Endothelial cell of umbilical vein (primary cell): ENCODE results near the gene CDC14B. TPM values are rescaled to one million over a fixed set of nuclear protein-coding genes. Genes with fewer than 3 reads are reported as not detected.

Experiments
- BruUV-seq: library from RNA; stranded (reverse); fragments of 400-500 nt; replicated peaks from 2 replicates; lab custom pipeline; 2021; lab: Mats Ljungman, UMichigan
- CTCF ChIA-PET: fragments of 300-600, 350-600 bp; sonication (Branson Sonifier 250); formaldehyde crosslinking; loops from one replicate; lab custom pipeline; 2021; ENCODE audit warnings: antibody characterized with exemption, inconsistent platforms; lab: Charles Lee
- POLR2A ChIA-PET: fragments of 300-600, 350-600 bp; sonication (Branson Sonifier 250); formaldehyde crosslinking; loops from one replicate; lab custom pipeline; 2021; ENCODE audit warnings: antibody characterized with exemption, inconsistent platforms; lab: Charles Lee
- DNase-seq: peaks from one replicate; pipeline ENCODE4 v3.0.0-alpha.2; 2011; ENCODE audit warnings: low read depth, low spot score
- FAIRE-seq: peaks from 2 replicates; lab custom pipeline; 2011; peaks lifted over from hg19 to GRCh38; lab: Jason Lieb, UNC
- H2AFZ ChIP-seq: 2 replicates; pipeline ENCODE4 v1.6.0; 2012; ENCODE audit warnings: low read depth, low read length, control low read depth, inconsistent platforms
- H3K27ac ChIP-seq: 2 replicates; pipeline ENCODE4 v1.5.1; 2011; ENCODE audit warnings: low read depth, mild to moderate bottlenecking, control low read depth, low read length, moderate library complexity; ENCODE audit not compliant: insufficient read depth
- H3K27me3 ChIP-seq, 2 experiments: 2 replicates each; pipeline versions ENCODE4 v1.6.0 to v1.6.1; 2011; ENCODE audit warnings: low read length in 2 of 2, mixed read lengths in 1 of 2; ENCODE audit not compliant: control insufficient read depth in 2 of 2, insufficient read depth in 2 of 2
- H3K36me3 ChIP-seq, 2 experiments: 2 replicates in 1 of 2; 3 replicates in 1 of 2; pipeline ENCODE4 v1.5.1; 2011; ENCODE audit warnings: low read length in 2 of 2, mild to moderate bottlenecking in 1 of 2, moderate library complexity in 1 of 2; ENCODE audit not compliant: control insufficient read depth in 2 of 2, insufficient read depth in 2 of 2; ENCODE audit errors: extremely low read depth in 1 of 2
- H3K4me1 ChIP-seq: 3 replicates; pipeline ENCODE4 v1.5.1; 2011; ENCODE audit warnings: mild to moderate bottlenecking, low read length; ENCODE audit not compliant: control insufficient read depth, insufficient read depth; ENCODE audit errors: extremely low read depth
- H3K4me2 ChIP-seq: 2 replicates; pipeline ENCODE4 v1.6.1; 2011; ENCODE audit warnings: low read length, control low read depth, mixed read lengths; ENCODE audit not compliant: insufficient read depth
- H3K4me3 ChIP-seq, 3 experiments: fragments of 200-600 bp in 1 of 3; sonication (generic), shearing (Covaris generic) in 1 of 3; replicated peaks in 1 of 3; 2 replicates each; pipeline ENCODE4 v1.5.1; 2011 to 2016; ENCODE audit warnings: control low read depth in 3 of 3, low read length in 3 of 3, mild to moderate bottlenecking in 2 of 3, inconsistent platforms in 1 of 3, low read depth in 1 of 3, moderate library complexity in 1 of 3; ENCODE audit not compliant: insufficient read depth in 1 of 3
- H3K79me2 ChIP-seq: 2 replicates; pipeline ENCODE4 v1.6.0; 2012; ENCODE audit warnings: low read length, inconsistent platforms; ENCODE audit not compliant: control insufficient read depth, insufficient read depth
- H3K9ac ChIP-seq: replicated peaks from 2 replicates; pipeline ENCODE3; 2011; ENCODE audit warnings: low read length, control low read depth; ENCODE audit not compliant: insufficient read depth; ENCODE audit errors: extremely low read depth
- H3K9me1 ChIP-seq: replicated peaks from 3 replicates; pipeline ENCODE4 v1.6.0; 2011; ENCODE audit warnings: mild to moderate bottlenecking, low read length; ENCODE audit not compliant: control insufficient read depth, insufficient read depth; ENCODE audit errors: extremely low read depth
- H3K9me3 ChIP-seq: replicated peaks from 2 replicates; pipeline ENCODE4 v1.5.1; 2012; ENCODE audit warnings: low read length, inconsistent platforms; ENCODE audit not compliant: control insufficient read depth, insufficient read depth
- H4K20me1 ChIP-seq: replicated peaks from 2 replicates; pipeline ENCODE3; 2011; ENCODE audit warnings: mild to moderate bottlenecking, low read length; ENCODE audit not compliant: control insufficient read depth, insufficient read depth; ENCODE audit errors: extremely low read depth
- EZH2 ChIP-seq: IDR thresholded peaks from 2 replicates; pipeline ENCODE4 v1.6.1; 2012; ENCODE audit warnings: borderline replicate concordance, low read depth, mild to moderate bottlenecking, moderate library complexity, low read length, inconsistent platforms; ENCODE audit not compliant: severe bottlenecking
- FOS ChIP-seq: IDR thresholded peaks from 2 replicates; pipeline ENCODE4 v1.6.1; 2011; ENCODE audit warnings: mild to moderate bottlenecking, low read length, moderate library complexity, borderline replicate concordance; ENCODE audit not compliant: insufficient read depth
- GATA2 ChIP-seq: IDR thresholded peaks from 2 replicates; pipeline ENCODE4 v1.7.0; 2011; ENCODE audit warnings: low read depth, mild to moderate bottlenecking, moderate library complexity, mixed read lengths, low read length; ENCODE audit not compliant: insufficient read length, insufficient read depth
- JUN ChIP-seq: IDR thresholded peaks from 2 replicates; pipeline ENCODE4 v1.6.1; 2011; ENCODE audit warnings: borderline replicate concordance, low read depth; ENCODE audit not compliant: insufficient read length, insufficient read depth
- MYC ChIP-seq: IDR thresholded peaks from one replicate; pipeline ENCODE4 v1.6.1; 2011; ENCODE audit warnings: mild to moderate bottlenecking, low read depth, low read length
- POLR2A ChIP-seq: IDR thresholded peaks from 2 replicates; pipeline ENCODE4 v1.6.1; 2012; ENCODE audit warnings: low read depth, mild to moderate bottlenecking, control low read depth, low read length
- POLR2AphosphoS5 ChIP-seq: IDR thresholded peaks from 2 replicates; pipeline ENCODE4 v1.6.1; 2012; ENCODE audit warnings: low read depth, mild to moderate bottlenecking, control low read depth, low read length, moderate library complexity; ENCODE audit not compliant: insufficient read depth
- dilution Hi-C: fragments of 300-500 bp; cut with MboI; formaldehyde crosslinking; loops from one replicate; pipeline ENCODE4 v1.15.0; 2019; ENCODE audit warnings: low sequenced_read_pairs; ENCODE audit not compliant: extremely low pct_ligation_motif_present
- intact Hi-C: fragments of 100-400 bp; cut with micrococcal nuclease; formaldehyde crosslinking; loops from one replicate; pipeline ENCODE4 v1.10.0; 2022
- polyA plus RNA-seq, 4 experiments: library from polyadenylated mRNA; depleted of rRNA in 3 of 4; stranded (reverse) in 3 of 4; unstranded in 1 of 4; fragments of >200 nt; gene quantifications; 2 replicates each; pipeline versions ENCODE4 v1.2.1 to v1.2.3, GENCODE V29; 2011 to 2012; ENCODE audit warnings: missing spikeins in 1 of 4
- total RNA-seq: library from RNA; stranded (reverse); gene quantifications from 2 replicates; pipeline ENCODE4 v1.2.3, GENCODE V29; 2021
- TF ChIP-seq, protein P1 (sequence below), 2 donors: IDR thresholded peaks; 1 replicate in 1 of 2; 2 replicates in 1 of 2; pipeline ENCODE4 v1.5.1; 2011; ENCODE audit warnings: low read length in 2 of 2, mild to moderate bottlenecking in 2 of 2, moderate library complexity in 2 of 2, control low read depth in 1 of 2, inconsistent platforms in 1 of 2, low read depth in 1 of 2; ENCODE audit not compliant: insufficient read depth in 1 of 2; ENCODE audit errors: extremely low read depth in 1 of 2
- TF ChIP-seq, protein P2 (sequence below): IDR thresholded peaks from 2 replicates; pipeline ENCODE4 v1.6.1; 2011; ENCODE audit not compliant: insufficient read depth, insufficient read length

The CDC14B gene
- total and polyA plus RNA-seq, 2 donors (not counting 3 experiments of a cell fraction or from before 2014, with no cell fraction given) = 0.39 to 0.93 TPM

DNA sequence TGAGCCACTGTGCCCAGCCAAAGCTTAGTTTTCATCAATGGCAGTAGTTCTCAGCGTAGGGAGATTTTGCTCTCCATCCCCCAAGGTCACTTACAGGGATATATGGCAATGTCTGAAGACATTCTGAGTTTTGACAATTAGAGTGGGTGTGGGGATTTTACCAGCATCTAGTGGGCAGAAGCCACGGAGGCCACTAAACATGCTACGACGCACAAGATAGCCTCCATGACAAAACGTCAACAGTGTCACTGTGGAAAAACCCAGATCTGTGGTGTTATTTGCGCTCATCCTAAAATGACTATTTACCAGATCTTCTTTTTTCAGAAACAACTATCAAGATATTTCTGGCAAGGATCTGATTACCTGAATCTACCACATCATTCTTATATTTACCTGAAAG is 68.2 kb downstream of the CDC14B start:
- intact Hi-C loops = no loop called here
- dilution Hi-C loops = no loop called here

More for the DNA sequence above, 68.2 kb downstream of the CDC14B start:
- no peak overlapping the region for H3K27ac ChIP-seq
- H4K20me1 ChIP-seq = no peaks in the 10 kb centered on the region
- no peaks in the 10 kb centered on the region for H3K9me1 ChIP-seq
- H3K9me3 ChIP-seq = no peaks in the 10 kb centered on the region
- CTCF ChIA-PET = no interaction called here
- no peaks in the 10 kb centered on the region for H3K4me1 ChIP-seq
- H3K79me2 ChIP-seq = no peaks in the 10 kb centered on the region
- POLR2A ChIA-PET = no interaction called here
- no peak overlapping the region for H2AFZ ChIP-seq
- peaks cover 0 to 3% of the 10 kb centered on the region in 2 experiments for H3K27me3 ChIP-seq
- no peaks in the 10 kb centered on the region for H3K36me3 ChIP-seq
- no peak for DNase-seq
- no TSS peak for BruUV-seq
- TF ChIP-seq POLR2AphosphoS5 (no peak), MYC (no peak), JUN (no peak), EZH2 (no peak), POLR2A (no peak), FOS (no peak), GATA2 (no peak)
- TF ChIP-seq, protein P1, sequence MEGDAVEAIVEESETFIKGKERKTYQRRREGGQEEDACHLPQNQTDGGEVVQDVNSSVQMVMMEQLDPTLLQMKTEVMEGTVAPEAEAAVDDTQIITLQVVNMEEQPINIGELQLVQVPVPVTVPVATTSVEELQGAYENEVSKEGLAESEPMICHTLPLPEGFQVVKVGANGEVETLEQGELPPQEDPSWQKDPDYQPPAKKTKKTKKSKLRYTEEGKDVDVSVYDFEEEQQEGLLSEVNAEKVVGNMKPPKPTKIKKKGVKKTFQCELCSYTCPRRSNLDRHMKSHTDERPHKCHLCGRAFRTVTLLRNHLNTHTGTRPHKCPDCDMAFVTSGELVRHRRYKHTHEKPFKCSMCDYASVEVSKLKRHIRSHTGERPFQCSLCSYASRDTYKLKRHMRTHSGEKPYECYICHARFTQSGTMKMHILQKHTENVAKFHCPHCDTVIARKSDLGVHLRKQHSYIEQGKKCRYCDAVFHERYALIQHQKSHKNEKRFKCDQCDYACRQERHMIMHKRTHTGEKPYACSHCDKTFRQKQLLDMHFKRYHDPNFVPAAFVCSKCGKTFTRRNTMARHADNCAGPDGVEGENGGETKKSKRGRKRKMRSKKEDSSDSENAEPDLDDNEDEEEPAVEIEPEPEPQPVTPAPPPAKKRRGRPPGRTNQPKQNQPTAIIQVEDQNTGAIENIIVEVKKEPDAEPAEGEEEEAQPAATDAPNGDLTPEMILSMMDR (IDR thresholded peaks at IDR 0.05; ENCODE audit: extremely low read depth in 1 of 2, insufficient read depth in 1 of 2, low read depth in 1 of 2, low read length in 2 of 2) = no peak
- TF ChIP-seq, protein P2, sequence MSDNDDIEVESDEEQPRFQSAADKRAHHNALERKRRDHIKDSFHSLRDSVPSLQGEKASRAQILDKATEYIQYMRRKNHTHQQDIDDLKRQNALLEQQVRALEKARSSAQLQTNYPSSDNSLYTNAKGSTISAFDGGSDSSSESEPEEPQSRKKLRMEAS = no peak
- no peak overlapping the region for H3K4me2 ChIP-seq
- no peak overlapping the region for H3K4me3 ChIP-seq
- no peak overlapping the region for H3K9ac ChIP-seq
- no peak for FAIRE-seq
